Measurements from ENCODE around the gene LZTFL1. TPM values are rescaled to one million over a fixed set of nuclear protein-coding genes. Genes with fewer than 3 reads are reported as not detected.

Gene LZTFL1
- total and polyA plus RNA-seq, 2 experiments from 2014 or later, result 14.3 to 25.1 TPM

- H3K79me2 ChIP-seq, result no peaks in the 10 kb centered on the region
- no peaks in the 10 kb centered on the region for H3K9me2 ChIP-seq (replicated peaks; ENCODE audit: insufficient read depth)
- peaks cover 39% of the 10 kb centered on the region for H3K27me3 ChIP-seq
- H3K36me3 ChIP-seq (replicated peaks; ENCODE audit: insufficient read depth, low read depth), result no peaks in the 10 kb centered on the region
- no peaks in the 10 kb centered on the region for H4K20me1 ChIP-seq (ENCODE audit: insufficient read depth, poor library complexity, severe bottlenecking)
- H3K4me1 ChIP-seq (ENCODE audit: insufficient read depth), result peaks cover 4% of the 10 kb centered on the region
- no peaks in the 10 kb centered on the region for H3K9me3 ChIP-seq (ENCODE audit: low read depth)
- 95% methylated on average over 1 of the region's 1 CpG for WGBS (ENCODE audit: low lambda C conversion rate, missing lambda C conversion rate)
- no peak overlapping the region for H3K27ac ChIP-seq
- no peak for DNase-seq (ENCODE audit: low spot score)
- TF ChIP-seq EZH2 (IDR thresholded peaks at IDR 0.05; ENCODE audit: borderline replicate concordance) (no peak), EZH2phosphoT487 (IDR thresholded peaks at IDR 0.05; ENCODE audit: low read depth, severe bottlenecking, unreplicated experiment) (no peak), CTCF (IDR thresholded peaks at IDR 0.05; ENCODE audit: poor library complexity) (no peak)
- no peak overlapping the region for H3K4me3 ChIP-seq
- no peak overlapping the region for H3K4me2 ChIP-seq
- no peak overlapping the region for H2AFZ ChIP-seq
Observed at GRCh38 chr3:45794660-45795059, 47.3 kb downstream of the LZTFL1 start.

DNA sequence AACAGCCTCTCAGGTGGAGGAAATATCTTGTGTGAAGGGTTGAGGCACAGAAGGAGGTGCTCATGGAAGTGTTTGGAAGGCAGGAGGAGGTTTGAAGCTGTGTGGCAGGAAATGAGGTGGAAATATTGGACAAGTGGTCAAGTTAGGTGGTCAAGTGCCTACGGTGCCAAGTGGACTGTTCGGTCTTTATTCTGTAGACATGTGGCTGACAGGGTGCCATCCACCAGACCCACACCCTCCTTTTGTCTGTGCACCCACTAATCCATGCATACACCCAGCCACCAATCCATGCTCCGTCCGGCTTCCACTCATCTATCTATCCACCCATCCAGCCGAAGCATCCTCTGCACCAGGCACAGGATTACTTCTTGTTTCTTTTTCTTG, 47.8 kb downstream of the LZTFL1 start:
- Histone ChIP-seq H3K79me2 (no peaks in the 10 kb centered on the region), H3K4me1 (ENCODE audit: insufficient read depth) (peaks cover 4% of the 10 kb centered on the region), H3K27me3 (peaks cover 39% of the 10 kb centered on the region), H3K4me2 (no peak overlapping the region), H3K27ac (no peak overlapping the region), H2AFZ (no peak overlapping the region), H3K9me3 (ENCODE audit: low read depth) (no peaks in the 10 kb centered on the region), H4K20me1 (ENCODE audit: insufficient read depth, poor library complexity, severe bottlenecking) (no peaks in the 10 kb centered on the region), H3K9me2 (replicated peaks; ENCODE audit: insufficient read depth) (no peaks in the 10 kb centered on the region), H3K4me3 (no peak overlapping the region), H3K36me3 (replicated peaks; ENCODE audit: insufficient read depth, low read depth) (no peaks in the 10 kb centered on the region)
- DNase-seq (ENCODE audit: low spot score), result no peak
- WGBS (ENCODE audit: low lambda C conversion rate, missing lambda C conversion rate), result 92% methylated on average over 5 of the region's 5 CpGs
- TF ChIP-seq EZH2 (IDR thresholded peaks at IDR 0.05; ENCODE audit: borderline replicate concordance) (no peak), EZH2phosphoT487 (IDR thresholded peaks at IDR 0.05; ENCODE audit: low read depth, severe bottlenecking, unreplicated experiment) (no peak), CTCF (IDR thresholded peaks at IDR 0.05; ENCODE audit: poor library complexity) (no peak)

- Histone ChIP-seq H3K27ac (no peak overlapping the region), H4K20me1 (ENCODE audit: insufficient read depth, poor library complexity, severe bottlenecking) (no peaks in the 10 kb centered on the region)
- WGBS (ENCODE audit: low lambda C conversion rate, missing lambda C conversion rate), result 64% methylated on average over 9 of the region's 9 CpGs
Observed at GRCh38 chr3:45793482-45794176, 48.3 kb downstream of the LZTFL1 start.

More at GRCh38 chr3:45793482-45794176, 48.3 kb downstream of the LZTFL1 start:
- DNase-seq (ENCODE audit: low spot score), result no peak
- Histone ChIP-seq H3K36me3 (replicated peaks; ENCODE audit: insufficient read depth, low read depth) (no peaks in the 10 kb centered on the region), H3K4me2 (no peak overlapping the region), H3K4me1 (ENCODE audit: insufficient read depth) (peaks cover 4% of the 10 kb centered on the region), H3K27me3 (peaks cover 33% of the 10 kb centered on the region), H3K4me3 (no peak overlapping the region), H2AFZ (no peak overlapping the region), H3K9me3 (ENCODE audit: low read depth) (no peaks in the 10 kb centered on the region), H3K79me2 (no peaks in the 10 kb centered on the region), H3K9me2 (replicated peaks; ENCODE audit: insufficient read depth) (no peaks in the 10 kb centered on the region)
- TF ChIP-seq CTCF (IDR thresholded peaks at IDR 0.05; ENCODE audit: poor library complexity) (no peak), EZH2 (IDR thresholded peaks at IDR 0.05; ENCODE audit: borderline replicate concordance) (no peak), EZH2phosphoT487 (IDR thresholded peaks at IDR 0.05; ENCODE audit: low read depth, severe bottlenecking, unreplicated experiment) (no peak)
